HL-60/S4 treated with retinoic acid at 250 ng/mL for 4 days and 3 days (cell line): Measurements from ENCODE around the gene SLC7A8.

Source experiments
- in situ Hi-C: fragments of 300-500 bp; cut with MboI; formaldehyde crosslinking; loops from 2 replicates; pipeline ENCODE4 v1.7.0; 2022; ENCODE audit warnings: low sequenced_read_pairs

SLC7A8 gene

GRCh38 chr14:23160924-23161522, 22.4 kb downstream of the SLC7A8 start:
- in situ Hi-C loops: no loop called here

DNA sequence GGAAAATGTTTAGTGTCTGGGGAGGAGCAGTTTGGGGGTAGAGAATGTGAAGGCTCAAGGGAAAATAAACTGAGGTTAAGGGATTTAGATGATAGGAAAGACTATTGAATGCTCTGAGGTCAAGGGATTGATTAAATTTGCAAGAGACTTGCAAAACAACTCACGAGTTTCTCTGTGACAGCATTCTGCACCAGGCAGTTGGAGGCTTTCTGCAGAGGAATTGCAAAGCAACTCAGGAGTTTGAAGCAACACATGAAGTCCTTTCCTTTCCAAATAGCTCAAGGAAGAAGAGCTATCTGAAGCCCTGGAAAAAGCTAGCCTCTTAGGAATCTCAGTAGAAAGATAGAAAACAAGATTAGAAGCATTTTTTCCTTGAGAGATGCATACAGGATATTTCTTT, 23.9 kb downstream of the SLC7A8 start:
- in situ Hi-C loops: no loop called here

DNA sequence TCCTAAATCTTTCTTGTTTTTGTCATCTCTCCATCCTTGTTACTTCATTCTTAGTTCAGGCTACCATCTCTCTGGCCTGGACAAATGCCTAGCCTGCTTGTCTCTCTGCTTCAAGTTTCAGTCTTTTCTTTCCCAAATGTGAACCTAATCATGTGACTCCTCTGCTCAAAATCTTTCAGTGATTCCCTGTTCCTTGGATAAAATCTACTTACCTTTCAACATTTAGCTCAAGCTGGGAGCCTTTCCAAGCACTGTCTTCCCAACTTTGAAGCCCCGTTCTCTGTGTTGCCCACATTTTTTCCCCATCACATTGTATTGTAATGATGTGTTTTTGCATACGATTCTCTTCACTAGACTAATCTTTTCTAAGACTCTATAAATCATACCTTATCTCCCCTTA, 24.7 kb downstream of the SLC7A8 start:
- in situ Hi-C loops: no loop called here

- in situ Hi-C loops: no loop called here
These were observed 28.4 kb downstream of the SLC7A8 start for GRCh38 chr14:23154964-23155587.

DNA sequence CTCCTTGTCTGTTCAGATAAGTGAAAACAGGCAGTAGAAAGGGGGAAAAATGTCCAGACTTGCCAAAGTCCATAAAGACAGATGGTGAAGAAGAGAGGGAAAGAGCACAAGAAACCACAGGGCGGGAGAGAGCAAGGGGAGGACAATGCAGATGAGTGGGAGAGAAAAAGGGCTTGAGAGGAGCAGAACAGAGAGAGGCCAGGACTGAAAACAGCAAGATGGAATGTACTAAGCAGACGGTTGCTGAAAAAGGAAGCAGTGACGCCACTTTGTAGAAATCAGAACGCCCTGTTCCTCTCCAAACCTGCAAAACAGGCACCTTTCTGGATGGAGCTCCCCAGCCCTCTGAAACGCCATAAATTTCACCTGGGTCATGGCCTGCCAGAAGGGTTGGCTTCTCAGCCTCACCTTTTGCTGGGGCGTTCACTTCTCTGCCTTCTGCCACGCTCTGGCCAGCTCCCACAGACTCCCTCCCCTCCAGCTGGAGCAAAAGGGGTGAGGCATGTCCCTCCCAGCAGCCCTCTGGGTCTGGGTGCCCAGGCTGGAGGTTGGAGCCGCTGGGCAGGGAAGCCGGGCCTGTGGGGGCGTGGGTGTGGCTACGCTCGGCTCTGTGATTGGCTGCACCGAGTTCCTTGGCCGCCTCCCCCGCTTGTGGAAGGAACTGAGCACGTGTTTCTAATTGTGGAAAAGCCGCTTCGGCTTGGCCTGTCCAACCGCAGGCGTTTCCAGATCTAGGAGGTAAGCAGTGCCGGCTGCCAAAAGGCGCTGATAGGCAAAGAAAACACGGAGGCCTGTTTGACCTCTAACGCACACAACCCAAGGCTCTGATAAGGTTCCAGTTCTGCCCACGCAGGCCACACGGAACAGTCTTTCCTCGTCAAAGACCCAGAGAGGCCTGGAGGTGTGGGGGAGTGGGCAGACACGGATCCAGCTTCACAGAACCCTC, 29.3 kb downstream of the SLC7A8 start:
- in situ Hi-C loops: no loop called here

DNA sequence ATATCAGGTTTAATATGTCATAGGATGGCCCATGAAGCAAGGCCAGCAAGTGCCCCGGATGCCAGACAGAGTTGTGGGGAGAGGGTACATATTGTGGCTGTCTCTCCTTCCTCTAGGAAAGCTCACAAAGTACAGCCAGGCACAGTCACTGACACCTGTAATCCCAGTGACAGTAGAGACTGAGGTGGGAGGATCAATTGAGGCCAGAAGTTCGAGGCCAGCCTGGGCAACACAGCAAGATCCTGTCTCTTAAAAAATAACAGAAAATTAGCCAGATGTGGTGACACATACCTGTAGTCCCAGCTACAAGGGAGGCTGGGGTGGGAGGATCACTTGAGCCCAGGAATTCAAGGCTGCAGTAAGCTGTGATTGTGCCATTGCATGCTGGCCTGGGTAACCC, 32.1 kb downstream of the SLC7A8 start:
- in situ Hi-C loops: no loop called here

DNA sequence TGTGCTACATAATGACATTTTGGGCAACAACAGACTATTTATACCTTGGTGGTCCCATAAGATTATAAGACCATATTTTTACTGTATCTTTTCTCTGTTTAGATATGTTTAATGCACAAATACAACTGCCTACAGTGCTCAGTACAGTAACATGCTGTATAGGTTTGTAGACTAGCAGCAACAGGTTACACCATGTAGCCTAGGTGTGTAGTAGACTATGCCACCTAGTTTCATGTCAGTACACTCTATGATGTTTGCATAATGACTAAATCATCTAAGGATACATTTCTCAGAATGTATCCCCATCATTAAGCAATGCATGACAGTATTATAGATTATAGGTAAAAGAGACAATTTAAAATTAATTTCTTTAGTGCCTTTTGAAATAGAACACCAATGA, 33.7 kb downstream of the SLC7A8 start:
- in situ Hi-C loops: no loop called here

DNA sequence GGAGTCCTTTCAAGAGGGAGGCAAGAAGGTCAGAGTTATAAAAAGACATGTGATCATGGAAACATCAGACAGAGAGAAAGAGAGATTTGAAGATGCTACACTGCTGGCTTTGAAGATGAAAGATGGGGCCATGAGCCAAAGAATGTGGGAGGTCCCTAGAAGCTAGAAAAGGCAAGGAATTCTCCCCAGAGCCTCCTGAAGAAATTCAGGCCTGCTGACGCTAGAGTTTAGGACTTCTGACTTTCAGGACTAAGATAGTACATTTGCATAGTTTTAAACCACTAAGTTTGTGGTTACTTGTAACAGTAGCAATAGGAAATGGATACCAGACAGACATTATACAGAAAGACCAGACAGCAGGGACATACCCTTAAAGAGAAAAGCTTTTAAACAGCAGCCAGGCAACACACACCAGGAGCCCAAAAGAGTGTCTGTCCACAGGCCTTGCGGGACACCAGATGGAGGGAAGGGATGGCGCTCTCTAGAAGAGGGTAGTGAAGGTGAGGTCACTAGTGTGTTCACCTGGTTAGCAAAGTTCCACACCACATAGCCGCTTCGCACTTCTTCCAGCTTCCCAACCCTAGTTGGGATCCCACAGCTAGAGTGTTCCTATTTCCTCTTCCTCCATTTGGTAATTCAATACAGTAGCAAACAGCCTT, 34.7 kb downstream of the SLC7A8 start:
- in situ Hi-C loops: no loop called here

DNA sequence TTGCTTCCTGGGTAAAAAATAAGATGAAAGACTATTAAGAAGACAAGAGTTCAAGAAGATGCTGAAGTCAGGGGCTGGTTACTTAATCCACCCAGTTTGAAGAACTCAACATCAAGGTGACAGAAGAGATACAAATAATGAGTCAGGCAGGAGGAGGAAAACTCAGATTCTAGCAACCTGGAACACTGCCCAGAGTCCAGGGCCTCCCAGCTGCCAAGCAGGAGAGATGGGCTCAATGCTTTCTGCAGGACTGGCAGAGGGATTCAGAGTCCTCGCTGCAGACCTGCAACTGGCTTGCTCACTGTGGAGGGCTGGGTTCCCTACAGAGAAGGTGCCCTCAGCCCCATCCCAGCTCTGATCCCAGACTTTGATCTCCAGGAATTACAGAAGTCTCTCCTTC, 35.8 kb downstream of the SLC7A8 start:
- in situ Hi-C loops: no loop called here

- in situ Hi-C loops: no loop called here
These were observed 36.5 kb downstream of the SLC7A8 start for GRCh38 chr14:23146980-23147379.

DNA sequence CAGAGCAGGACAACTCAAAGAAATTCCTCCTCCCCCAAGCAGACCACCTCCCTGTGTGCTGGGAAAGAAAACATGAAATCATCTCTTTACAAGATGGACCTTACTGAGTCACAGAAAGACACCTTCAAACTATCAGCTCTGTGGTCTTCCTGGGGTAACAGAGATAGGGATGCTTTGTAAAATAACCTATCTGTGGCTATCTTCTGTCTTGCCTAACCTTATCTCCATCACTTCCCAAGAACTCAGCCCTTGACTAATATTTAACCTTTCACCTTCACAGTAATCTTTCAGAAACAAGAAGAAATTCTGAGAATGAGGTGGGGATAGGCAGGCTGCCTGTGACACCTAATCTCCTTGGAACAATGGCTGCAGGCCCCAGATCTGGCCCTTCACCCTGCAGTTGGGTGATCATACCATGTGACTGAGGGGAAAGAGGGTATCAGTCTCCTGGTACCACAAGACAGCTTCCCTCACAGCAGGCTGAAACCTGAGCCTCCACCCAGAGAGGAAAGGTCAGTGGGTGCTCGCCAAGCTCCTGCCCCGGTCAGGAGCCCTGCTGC, 37.0 kb downstream of the SLC7A8 start:
- in situ Hi-C loops: no loop called here

- in situ Hi-C loops: no loop called here
These were observed 37.6 kb downstream of the SLC7A8 start for GRCh38 chr14:23145794-23146350.

DNA sequence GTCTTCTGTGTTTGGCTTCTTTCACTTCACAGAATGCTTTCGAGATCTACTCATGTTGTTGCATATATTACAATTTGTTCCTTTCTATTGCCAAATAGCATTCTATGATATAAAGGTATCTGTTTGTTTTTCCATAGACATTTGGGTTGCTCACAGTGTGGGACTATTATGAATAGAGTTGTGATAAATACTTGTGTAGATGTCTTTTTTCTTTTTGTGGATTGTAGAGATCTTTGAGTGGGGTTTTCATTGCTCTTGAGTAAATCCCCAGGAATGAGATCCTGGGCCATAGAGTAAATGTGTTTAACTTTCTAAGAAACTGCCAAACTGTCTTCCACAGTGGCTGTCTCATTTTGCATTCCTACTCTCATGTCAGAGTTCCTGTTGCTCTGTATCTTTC, 39.5 kb downstream of the SLC7A8 start:
- in situ Hi-C loops: no loop called here

DNA sequence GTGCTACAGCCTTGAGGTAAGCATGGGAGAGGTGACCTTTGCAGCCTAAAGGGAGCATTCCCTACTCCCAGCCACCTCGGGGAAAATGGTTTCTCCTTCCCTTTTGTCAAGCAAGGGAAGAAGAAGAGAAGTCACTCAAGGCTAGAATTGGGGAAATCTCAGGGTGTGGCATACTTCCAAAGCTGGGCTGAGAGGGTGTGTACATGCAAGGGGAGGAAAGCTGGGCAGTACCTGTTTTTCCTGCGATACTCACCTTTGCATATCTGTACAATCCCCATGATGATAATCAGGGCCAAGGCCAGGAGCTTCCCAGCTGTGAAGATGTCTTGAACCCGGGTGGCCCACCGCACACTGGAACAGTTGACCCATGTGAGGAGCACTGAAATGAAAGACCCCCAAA, 40.6 kb downstream of the SLC7A8 start:
- in situ Hi-C loops: no loop called here

GRCh38 chr14:23141706-23142444, 41.6 kb downstream of the SLC7A8 start:
- in situ Hi-C loops: no loop called here

GRCh38 chr14:23140371-23140770, 43.1 kb downstream of the SLC7A8 start:
- in situ Hi-C loops: no loop called here

DNA sequence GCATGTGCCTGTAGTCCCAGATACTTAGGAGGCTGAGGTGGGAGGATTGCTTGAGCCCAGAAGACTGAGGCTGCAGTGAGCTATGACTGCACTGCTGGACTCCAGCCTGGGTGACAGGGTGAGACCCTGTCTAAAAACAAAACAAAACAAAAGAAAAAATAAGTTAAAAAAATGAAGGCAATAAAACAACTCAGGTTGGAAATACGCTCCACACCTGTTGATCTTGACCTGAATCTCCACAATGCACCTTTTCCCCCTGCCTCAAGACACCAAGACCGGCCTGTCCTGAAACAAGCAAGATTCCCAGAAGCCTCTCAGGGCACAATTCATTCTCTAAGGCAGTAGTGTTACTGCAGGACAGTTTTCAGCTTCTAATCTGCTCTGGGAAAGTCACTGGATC, 43.6 kb downstream of the SLC7A8 start:
- in situ Hi-C loops: no loop called here

DNA sequence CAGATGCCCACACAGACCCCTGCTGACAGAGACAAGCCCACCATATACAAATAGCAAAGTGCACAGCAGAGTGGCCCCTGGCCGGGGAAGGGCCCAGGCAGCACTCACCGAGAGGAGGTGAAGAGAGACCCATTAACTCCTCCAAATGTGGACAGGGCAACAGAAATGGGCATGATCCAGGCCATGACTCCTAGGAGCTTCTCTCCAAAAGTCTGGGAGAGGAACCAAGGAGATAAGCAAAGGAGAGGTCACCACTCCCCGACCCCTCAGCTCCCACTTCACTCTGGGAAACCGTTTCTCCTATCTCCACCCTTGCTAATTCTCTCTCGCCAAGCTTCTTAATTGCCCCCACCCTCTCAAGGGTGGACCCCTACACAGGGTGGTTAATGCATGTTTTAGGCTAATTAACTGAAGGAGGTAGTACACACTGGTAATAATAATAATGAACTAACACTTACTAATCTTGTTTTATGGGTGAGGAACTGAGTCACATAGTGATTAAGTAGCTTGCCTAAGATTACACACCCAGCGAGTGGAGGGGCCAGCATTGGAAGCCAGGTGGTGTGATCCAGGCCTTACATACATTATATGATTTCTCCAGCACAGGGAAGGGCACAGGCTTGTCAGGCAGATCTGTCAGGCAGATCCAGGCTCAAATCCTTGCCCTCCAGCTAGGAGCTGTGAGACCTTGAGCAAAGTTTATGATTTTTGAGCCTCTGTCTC, 45.5 kb downstream of the SLC7A8 start:
- in situ Hi-C loops: no loop called here

- in situ Hi-C loops: no loop called here
These were observed 46.2 kb downstream of the SLC7A8 start for GRCh38 chr14:23137192-23137812.
